HepG2 (cell line): ENCODE measurements around the gene ANP32B. TPM values are rescaled to one million over a fixed set of nuclear protein-coding genes. Genes with fewer than 3 reads are reported as not detected.

Experiments used
- ATAC-seq: fragments of 200-7000 bp; cut with Tn5 transposase; 3 replicates; pipeline ENCODE4 v1.9.1; 2020; ENCODE audit warnings: mild to moderate bottlenecking, moderate library complexity
- BruUV-seq: library from RNA; stranded (reverse); fragments of 400-500 nt; replicated peaks from 2 replicates; lab custom pipeline; 2021; lab: Mats Ljungman, UMichigan
- CTCF ChIA-PET: fragments of 300-600 bp; formaldehyde crosslinking; extraction: SDS; loops from one replicate; lab custom pipeline; 2021; ENCODE audit warnings: low total read pairs, inconsistent platforms, low intra/inter-chr PET ratio; lab: Yijun Ruan, JAX
- POLR2A ChIA-PET: fragments of 350-600 bp; sonication (Branson Sonifier 250); formaldehyde crosslinking; loops from one replicate; lab custom pipeline; 2020; ENCODE audit warnings: antibody characterized with exemption, inconsistent platforms; lab: Yijun Ruan, JAX
- DNase-seq: peaks from one replicate; pipeline ENCODE4 v3.0.0-alpha.2; 2015; ENCODE audit warnings: low spot score
- FAIRE-seq: peaks from 3 replicates; lab custom pipeline; 2011; peaks lifted over from hg19 to GRCh38; lab: Jason Lieb, UNC
- H2AFZ ChIP-seq: one replicate; pipeline ENCODE4 v1.6.1; 2011; ENCODE audit warnings: low read length, inconsistent platforms
- H3K27ac ChIP-seq: fragments of 300-600 bp; 3 replicates; pipeline ENCODE4 v1.8.0; 2011; ENCODE audit warnings: mixed run types, mild to moderate bottlenecking, mixed read lengths, low read length, inconsistent platforms; ENCODE audit not compliant: insufficient read depth; ENCODE audit errors: extremely low read length
- H3K27me3 ChIP-seq, 2 experiments: fragments of 200-600 bp in 1 of 2; 2 replicates in 1 of 2; 3 replicates in 1 of 2; pipeline versions ENCODE4 v1.6.0 to v1.8.0; 2011; ENCODE audit warnings: low read length in 2 of 2, mild to moderate bottlenecking in 2 of 2, moderate library complexity in 2 of 2, inconsistent platforms in 1 of 2; ENCODE audit not compliant: insufficient read depth in 2 of 2, control insufficient read depth in 1 of 2
- H3K36me3 ChIP-seq, 2 experiments: fragments of 200-600 bp in 1 of 2; replicated peaks in 1 of 2; 2 replicates in 1 of 2; 3 replicates in 1 of 2; pipeline versions ENCODE4 v1.5.1 to v1.8.0; 2011; ENCODE audit warnings: low read length in 2 of 2, inconsistent platforms in 1 of 2; ENCODE audit not compliant: insufficient read depth in 2 of 2, control insufficient read depth in 1 of 2
- H3K4me1 ChIP-seq: 2 replicates; pipeline ENCODE4 v1.5.1; 2012; ENCODE audit warnings: low read length, inconsistent platforms; ENCODE audit not compliant: insufficient read depth
- H3K4me2 ChIP-seq: 2 replicates; pipeline ENCODE4 v1.6.0; 2011; ENCODE audit warnings: low read depth, low read length, inconsistent platforms
- H3K4me3 ChIP-seq, 3 experiments: fragments of 200-600 bp in 1 of 3; sonication (generic), shearing (Covaris generic) in 1 of 3; replicated peaks in 1 of 3; 2 replicates each; pipeline ENCODE4 v1.5.1; 2011 to 2016; ENCODE audit warnings: low read length in 3 of 3, inconsistent platforms in 2 of 3, low read depth in 2 of 3, mild to moderate bottlenecking in 2 of 3, control low read depth in 1 of 3, mixed read lengths in 1 of 3; ENCODE audit not compliant: insufficient read depth in 1 of 3
- H3K79me2 ChIP-seq: one replicate; pipeline ENCODE4 v1.6.1; 2011; ENCODE audit warnings: low read length, inconsistent platforms; ENCODE audit not compliant: insufficient read depth
- H3K9ac ChIP-seq: 2 replicates; pipeline ENCODE4 v1.6.0; 2011; ENCODE audit warnings: mild to moderate bottlenecking, low read depth, low read length, inconsistent platforms; ENCODE audit not compliant: insufficient read depth
- H3K9me3 ChIP-seq: 2 replicates; pipeline ENCODE4 v1.5.1; 2012; ENCODE audit warnings: mild to moderate bottlenecking, low read length
- H4K20me1 ChIP-seq: 2 replicates; pipeline ENCODE4 v1.6.0; 2011; ENCODE audit warnings: inconsistent platforms, mild to moderate bottlenecking, low read length, moderate library complexity; ENCODE audit not compliant: insufficient read depth
- ARID5B ChIP-seq: IDR thresholded peaks from 2 replicates; pipeline ENCODE4 v1.4.0; 2020; ENCODE audit warnings: mild to moderate bottlenecking, missing genetic modification reagents
- CEBPB ChIP-seq: IDR thresholded peaks from 2 replicates; pipeline ENCODE4 v1.6.1; 2011; ENCODE audit warnings: low read depth, low read length, improper control_type of control experiment, borderline replicate concordance
- ONECUT2 ChIP-seq: sonication (generic); formaldehyde crosslinking; IDR thresholded peaks from 2 replicates; pipeline ENCODE4 v1.4.0; 2020; ENCODE audit warnings: missing genetic modification reagents
- TFAP4 ChIP-seq: sonication (generic); IDR thresholded peaks from 2 replicates; pipeline ENCODE4 v1.6.1; 2016; ENCODE audit warnings: low read depth, borderline replicate concordance
- ZNF12 ChIP-seq: sonication (generic); formaldehyde crosslinking; IDR thresholded peaks from 2 replicates; pipeline ENCODE4 v1.5.0; 2020; ENCODE audit warnings: missing genetic modification reagents
- ZSCAN20 ChIP-seq: sonication (generic); formaldehyde crosslinking; IDR thresholded peaks from 2 replicates; pipeline ENCODE4 v1.4.0; 2020; ENCODE audit warnings: missing genetic modification reagents, mild to moderate bottlenecking, borderline replicate concordance
- WGBS: methylation state at CpG from one replicate; pipeline ENCODE4 v1.1.6; 2017; ENCODE audit warnings: low lambda C conversion rate; 5-methylcytosine and 5-hydroxymethylcytosine counted together
- in situ Hi-C: cut with HindIII; loops from 2 replicates; pipeline ENCODE4 v1.10.0; 2017; ENCODE audit warnings: low pct_unique_long_range_greater_than_20kb; ENCODE audit not compliant: extremely low pct_ligation_motif_present
- intact Hi-C: fragments of 100-400 bp; cut with micrococcal nuclease; formaldehyde crosslinking; loops from one replicate; pipeline ENCODE4 v1.10.0; 2022; ENCODE audit not compliant: unreplicated experiment
- polyA plus RNA-seq, 8 experiments: library from polyadenylated mRNA; depleted of rRNA in 3 of 8; stranded (reverse) in 7 of 8; unstranded in 1 of 8; fragments of >200 nt; fragmentation: Illumina TruSeq in 4 of 8; extraction: Trizol in 4 of 8; gene quantifications; 2 replicates each; pipeline versions ENCODE4 v1.2.1 to v1.2.3, GENCODE V29; 2011 to 2016; ENCODE audit warnings: low read depth in 4 of 8, missing spikeins in 1 of 8, mixed read lengths in 1 of 8; ENCODE audit not compliant: insufficient read depth in 1 of 8
- total RNA-seq, 5 experiments: library from RNA; depleted of rRNA; stranded (reverse); fragments of >200 nt; fragmentation: Illumina TruSeq; extraction: Trizol; gene quantifications; 2 replicates each; pipeline ENCODE4 v1.2.3, GENCODE V29; 2016; ENCODE audit warnings: low read depth in 1 of 5

The ANP32B gene
- total and polyA plus RNA-seq, 2 of the 13 experiments (the other 11 are each of a cell fraction or from before 2014, with no cell fraction given), result 22.1 to 37.5 TPM

DNA sequence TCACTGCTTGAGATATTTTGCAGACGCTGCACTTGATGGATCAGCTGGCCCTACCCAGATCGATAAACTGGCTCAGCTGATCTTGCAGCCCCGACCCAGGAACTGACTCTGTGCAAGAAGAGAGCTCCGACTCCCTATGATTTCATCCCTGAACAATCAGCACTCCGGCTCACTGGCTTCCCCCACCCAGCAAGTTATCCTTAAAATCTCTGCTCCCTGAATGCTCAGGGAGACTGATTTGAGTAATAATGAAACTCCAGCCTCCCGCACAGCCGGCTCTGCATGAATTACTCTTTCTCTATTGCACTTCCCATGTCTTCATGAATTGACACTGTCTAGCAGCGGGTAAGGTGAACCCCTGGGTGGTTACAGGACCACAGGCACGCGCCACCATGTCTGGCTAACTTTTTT lies 56.5 kb downstream of the ANP32B start:
- Histone ChIP-seq H3K27me3 (peaks cover 0 to 19% of the 10 kb centered on the region in 2 experiments; a peak in 3 of 5 replicates), H3K27ac (no peak overlapping the region), H4K20me1 (no peaks in the 10 kb centered on the region), H3K36me3 (no peaks in the 10 kb centered on the region), H3K4me2 (peak overlapping the region; percentile 51), H3K79me2 (no peaks in the 10 kb centered on the region), H2AFZ (no peak overlapping the region), H3K4me3 (no peak overlapping the region), H3K9me3 (no peaks in the 10 kb centered on the region), H3K9ac (no peak overlapping the region), H3K4me1 (peaks cover 26% of the 10 kb centered on the region)
- FAIRE-seq (no peak), DNase-seq (no peak), ATAC-seq (peak; percentile 45)
- no TSS peak for BruUV-seq
- WGBS, result 33% methylated on average over 7 of the region's 10 CpGs
- in situ Hi-C loops (loop anchor here (10.0 kb wide), 1 partner anchor 115 kb away; the partner anchor contains the start of gene TRMO), intact Hi-C loops (no loop called here)
- CTCF ChIA-PET, result no interaction called here
- TF ChIP-seq CEBPB (no peak), ARID5B (CRISPR knock-in tag) (no peak), ZSCAN20 (CRISPR knock-in tag) (no peak), ONECUT2 (peak; percentile 74), ZNF12 (CRISPR knock-in tag) (no peak), TFAP4 (peak; percentile 88)
- POLR2A ChIA-PET, result interaction anchor here (2.2 kb wide), 1 partner anchor 17 kb away, joined by 10 read pairs; the partner anchor contains the start of gene NANS
